ENCODE data around the gene CLEC2D.
"Not testable (repeated sequence)": the region's sequence is repeated elsewhere in the genome, so short reads cannot be mapped to it uniquely, and the experiment has no call there.

The CLEC2D gene

DNA sequence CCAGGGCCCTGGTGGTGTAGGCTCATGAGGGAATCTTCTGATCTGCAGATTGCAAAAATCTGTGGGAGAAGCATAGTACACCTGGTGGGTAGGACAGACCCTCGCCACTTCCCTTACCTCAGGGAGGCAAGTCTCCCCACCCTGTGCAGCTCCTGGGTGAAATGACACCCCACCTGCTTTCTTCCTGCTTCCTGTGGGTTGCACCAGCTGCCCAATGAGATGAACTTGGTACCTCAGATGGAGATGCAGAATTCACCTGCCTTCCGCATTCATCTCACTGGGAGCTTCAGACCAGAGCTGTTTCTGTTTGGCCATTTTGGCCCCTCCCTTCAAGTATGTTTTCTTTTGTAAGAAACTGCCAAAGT lies 4.7 kb downstream of the CLEC2D start:
- no CpG with 5 or more reads among the region's 2 CpGs for WGBS (ENCODE audit: extremely low coverage, insufficient coverage, low lambda C conversion rate)
- Histone ChIP-seq H3K79me1 (ENCODE audit: low read length) (no peaks in the 10 kb centered on the region), H3K56ac (ENCODE audit: low read length) (no peak overlapping the region), H3K36me3 (ENCODE audit: control insufficient read depth, insufficient read depth, low read length) (no peaks in the 10 kb centered on the region), H2AK5ac (ENCODE audit: low read length) (no peak overlapping the region), H2BK15ac (replicated peaks; ENCODE audit: low read depth) (no peak overlapping the region), H3K27ac (ENCODE audit: low read depth, low read length) (no peak overlapping the region), H3K27me3 (ENCODE audit: insufficient read depth, low read length, poor library complexity) (no peaks in the 10 kb centered on the region), H3K4me3 (ENCODE audit: low read length) (no peak overlapping the region), H3K23ac (ENCODE audit: low read length) (no peak overlapping the region), H4K8ac (ENCODE audit: low read depth, low read length) (no peak overlapping the region), H3K18ac (ENCODE audit: low read length) (no peak overlapping the region), H3K79me2 (ENCODE audit: control insufficient read depth, insufficient read depth, low read length) (no peaks in the 10 kb centered on the region), H3K4me1 (ENCODE audit: control insufficient read depth, low read depth, low read length) (peaks cover 4% of the 10 kb centered on the region), H4K5ac (ENCODE audit: low read length) (no peak overlapping the region), H3K9ac (ENCODE audit: low read length) (no peak overlapping the region), H3K4me2 (ENCODE audit: low read length) (no peak overlapping the region), H2BK120ac (ENCODE audit: low read depth, low read length) (no peak overlapping the region), H3K4ac (ENCODE audit: low read depth, low read length) (no peak overlapping the region), H2BK5ac (ENCODE audit: low read length) (no peak overlapping the region)
- no peak for DNase-seq

GRCh38 chr12:9682508-9682907 lies 13.0 kb downstream of the CLEC2D start:
- not testable (repeated sequence) for H2BK5ac ChIP-seq (ENCODE audit: low read length); H3K27me3 ChIP-seq (ENCODE audit: insufficient read depth, low read length, poor library complexity); H3K4me3 ChIP-seq (ENCODE audit: low read length); H3K79me2 ChIP-seq (ENCODE audit: control insufficient read depth, insufficient read depth, low read length); H4K8ac ChIP-seq (ENCODE audit: low read depth, low read length); H4K5ac ChIP-seq (ENCODE audit: low read length); H3K27ac ChIP-seq (ENCODE audit: low read depth, low read length); H3K23ac ChIP-seq (ENCODE audit: low read length); H2AK5ac ChIP-seq (ENCODE audit: low read length); H3K36me3 ChIP-seq (ENCODE audit: control insufficient read depth, insufficient read depth, low read length); H3K4ac ChIP-seq (ENCODE audit: low read depth, low read length); H3K9ac ChIP-seq (ENCODE audit: low read length); H3K4me2 ChIP-seq (ENCODE audit: low read length); H3K4me1 ChIP-seq (ENCODE audit: control insufficient read depth, low read depth, low read length); H3K18ac ChIP-seq (ENCODE audit: low read length); H3K79me1 ChIP-seq (ENCODE audit: low read length); DNase-seq; H2BK15ac ChIP-seq (replicated peaks; ENCODE audit: low read depth); H3K56ac ChIP-seq (ENCODE audit: low read length); H2BK120ac ChIP-seq (ENCODE audit: low read depth, low read length)
- no CpG with 5 or more reads among the region's 4 CpGs for WGBS (ENCODE audit: extremely low coverage, insufficient coverage, low lambda C conversion rate)

DNA sequence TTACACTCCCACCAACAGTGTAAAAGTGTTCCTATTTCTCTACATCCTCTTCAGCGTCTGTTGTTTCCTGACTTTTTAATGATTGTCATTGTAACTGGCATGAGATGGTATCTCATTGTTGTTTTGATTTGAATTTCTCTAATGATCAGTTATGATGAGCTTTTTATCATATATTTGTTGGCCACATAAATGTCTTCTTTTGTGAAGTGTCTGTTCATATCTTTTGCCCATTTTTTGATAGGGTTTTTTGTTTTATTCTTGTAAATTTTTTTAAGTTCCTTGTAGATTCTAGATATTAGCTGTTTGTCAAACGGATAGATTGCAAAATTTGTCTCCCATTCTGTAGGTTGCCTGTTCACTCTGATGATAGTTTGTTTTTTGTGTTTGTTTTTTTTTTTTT lies 13.4 kb downstream of the CLEC2D start:
- not testable (repeated sequence) for DNase-seq; H3K79me1 ChIP-seq (ENCODE audit: low read length); H3K23ac ChIP-seq (ENCODE audit: low read length); H3K27ac ChIP-seq (ENCODE audit: low read depth, low read length); H3K4me2 ChIP-seq (ENCODE audit: low read length); H3K4ac ChIP-seq (ENCODE audit: low read depth, low read length); H3K4me1 ChIP-seq (ENCODE audit: control insufficient read depth, low read depth, low read length); H3K18ac ChIP-seq (ENCODE audit: low read length); H2BK5ac ChIP-seq (ENCODE audit: low read length); H3K9ac ChIP-seq (ENCODE audit: low read length); H3K36me3 ChIP-seq (ENCODE audit: control insufficient read depth, insufficient read depth, low read length); H2BK120ac ChIP-seq (ENCODE audit: low read depth, low read length); H4K5ac ChIP-seq (ENCODE audit: low read length); H3K79me2 ChIP-seq (ENCODE audit: control insufficient read depth, insufficient read depth, low read length); H4K8ac ChIP-seq (ENCODE audit: low read depth, low read length); H2AK5ac ChIP-seq (ENCODE audit: low read length); H2BK15ac ChIP-seq (replicated peaks; ENCODE audit: low read depth); H3K56ac ChIP-seq (ENCODE audit: low read length); H3K27me3 ChIP-seq (ENCODE audit: insufficient read depth, low read length, poor library complexity); H3K4me3 ChIP-seq (ENCODE audit: low read length)
- no CpG with 5 or more reads among the region's 2 CpGs for WGBS (ENCODE audit: extremely low coverage, insufficient coverage, low lambda C conversion rate)

DNA sequence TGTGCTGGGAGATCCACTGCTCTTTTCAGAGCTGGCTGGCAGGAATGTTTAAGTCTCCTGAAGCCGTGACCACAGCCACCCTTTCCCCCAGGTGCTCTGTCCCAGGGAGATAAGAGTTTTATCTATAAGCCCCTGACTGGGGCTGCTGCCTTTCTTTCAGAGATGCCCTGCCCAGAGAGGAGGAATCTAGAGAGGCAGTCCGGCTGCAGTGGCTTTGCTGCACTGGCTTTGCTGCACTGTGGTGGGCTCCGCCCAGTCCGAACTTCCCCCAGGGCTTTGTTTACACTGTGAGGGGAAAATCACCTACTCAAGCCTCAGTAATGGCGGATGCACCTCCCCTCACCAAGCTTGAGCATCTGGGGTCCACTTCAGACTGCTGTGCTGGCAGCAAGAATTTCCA lies 15.9 kb downstream of the CLEC2D start:
- not testable (repeated sequence) for H4K5ac ChIP-seq (ENCODE audit: low read length); H3K4me1 ChIP-seq (ENCODE audit: control insufficient read depth, low read depth, low read length); H4K8ac ChIP-seq (ENCODE audit: low read depth, low read length); H3K9ac ChIP-seq (ENCODE audit: low read length); H2AK5ac ChIP-seq (ENCODE audit: low read length); H3K56ac ChIP-seq (ENCODE audit: low read length); H3K79me1 ChIP-seq (ENCODE audit: low read length); H2BK120ac ChIP-seq (ENCODE audit: low read depth, low read length); H3K4ac ChIP-seq (ENCODE audit: low read depth, low read length); H3K27ac ChIP-seq (ENCODE audit: low read depth, low read length); H3K79me2 ChIP-seq (ENCODE audit: control insufficient read depth, insufficient read depth, low read length); DNase-seq; H2BK15ac ChIP-seq (replicated peaks; ENCODE audit: low read depth); H3K4me2 ChIP-seq (ENCODE audit: low read length); H3K4me3 ChIP-seq (ENCODE audit: low read length); H2BK5ac ChIP-seq (ENCODE audit: low read length); H3K36me3 ChIP-seq (ENCODE audit: control insufficient read depth, insufficient read depth, low read length); H3K18ac ChIP-seq (ENCODE audit: low read length); H3K23ac ChIP-seq (ENCODE audit: low read length); H3K27me3 ChIP-seq (ENCODE audit: insufficient read depth, low read length, poor library complexity)
- no CpG with 5 or more reads among the region's 5 CpGs for WGBS (ENCODE audit: extremely low coverage, insufficient coverage, low lambda C conversion rate)

GRCh38 chr12:9685915-9686314 lies 16.4 kb downstream of the CLEC2D start:
- Histone ChIP-seq H3K9ac (ENCODE audit: low read length) (no peak overlapping the region), H4K8ac (ENCODE audit: low read depth, low read length) (no peak overlapping the region), H3K18ac (ENCODE audit: low read length) (no peak overlapping the region), H3K27ac (ENCODE audit: low read depth, low read length) (no peak overlapping the region), H3K4me1 (ENCODE audit: control insufficient read depth, low read depth, low read length) (no peaks in the 10 kb centered on the region), H3K4ac (ENCODE audit: low read depth, low read length) (no peak overlapping the region), H2AK5ac (ENCODE audit: low read length) (no peak overlapping the region), H3K56ac (ENCODE audit: low read length) (no peak overlapping the region), H3K4me2 (ENCODE audit: low read length) (no peak overlapping the region), H3K79me1 (ENCODE audit: low read length) (no peaks in the 10 kb centered on the region), H3K23ac (ENCODE audit: low read length) (no peak overlapping the region), H3K36me3 (ENCODE audit: control insufficient read depth, insufficient read depth, low read length) (no peaks in the 10 kb centered on the region), H3K4me3 (ENCODE audit: low read length) (no peak overlapping the region), H2BK120ac (ENCODE audit: low read depth, low read length) (no peak overlapping the region), H4K5ac (ENCODE audit: low read length) (no peak overlapping the region), H2BK5ac (ENCODE audit: low read length) (no peak overlapping the region), H3K79me2 (ENCODE audit: control insufficient read depth, insufficient read depth, low read length) (no peaks in the 10 kb centered on the region), H3K27me3 (ENCODE audit: insufficient read depth, low read length, poor library complexity) (no peaks in the 10 kb centered on the region), H2BK15ac (replicated peaks; ENCODE audit: low read depth) (no peak overlapping the region)
- no peak for DNase-seq
- WGBS (ENCODE audit: extremely low coverage, insufficient coverage, low lambda C conversion rate) = no CpG with 5 or more reads among the region's 4 CpGs

- no peak overlapping the region for H3K18ac ChIP-seq (ENCODE audit: low read length)
- no peak overlapping the region for H4K5ac ChIP-seq (ENCODE audit: low read length)
- DNase-seq = peak; percentile 75
- H3K56ac ChIP-seq (ENCODE audit: low read length) = no peak overlapping the region
- H3K36me3 ChIP-seq (ENCODE audit: control insufficient read depth, insufficient read depth, low read length) = no peaks in the 10 kb centered on the region
- H4K8ac ChIP-seq (ENCODE audit: low read depth, low read length) = no peak overlapping the region
- H3K23ac ChIP-seq (ENCODE audit: low read length) = no peak overlapping the region
- H2AK5ac ChIP-seq (ENCODE audit: low read length) = no peak overlapping the region
- H2BK15ac ChIP-seq (replicated peaks; ENCODE audit: low read depth) = no peak overlapping the region
- no peak overlapping the region for H2BK5ac ChIP-seq (ENCODE audit: low read length)
- no peak overlapping the region for H3K9ac ChIP-seq (ENCODE audit: low read length)
- no peaks in the 10 kb centered on the region for H3K4me1 ChIP-seq (ENCODE audit: control insufficient read depth, low read depth, low read length)
- no peak overlapping the region for H3K4ac ChIP-seq (ENCODE audit: low read depth, low read length)
- WGBS (ENCODE audit: extremely low coverage, insufficient coverage, low lambda C conversion rate) = no CpG with 5 or more reads among the region's 1 CpG
- H3K27ac ChIP-seq (ENCODE audit: low read depth, low read length) = no peak overlapping the region
- no peaks in the 10 kb centered on the region for H3K79me1 ChIP-seq (ENCODE audit: low read length)
- H3K4me2 ChIP-seq (ENCODE audit: low read length) = no peak overlapping the region
- H3K4me3 ChIP-seq (ENCODE audit: low read length) = no peak overlapping the region
- H3K79me2 ChIP-seq (ENCODE audit: control insufficient read depth, insufficient read depth, low read length) = no peaks in the 10 kb centered on the region
- H2BK120ac ChIP-seq (ENCODE audit: low read depth, low read length) = no peak overlapping the region
- no peaks in the 10 kb centered on the region for H3K27me3 ChIP-seq (ENCODE audit: insufficient read depth, low read length, poor library complexity)
Measured at GRCh38 chr12:9687228-9687627, 17.7 kb downstream of the CLEC2D start.
